ENCODE results near the gene GPR75.

GPR75 gene

DNA sequence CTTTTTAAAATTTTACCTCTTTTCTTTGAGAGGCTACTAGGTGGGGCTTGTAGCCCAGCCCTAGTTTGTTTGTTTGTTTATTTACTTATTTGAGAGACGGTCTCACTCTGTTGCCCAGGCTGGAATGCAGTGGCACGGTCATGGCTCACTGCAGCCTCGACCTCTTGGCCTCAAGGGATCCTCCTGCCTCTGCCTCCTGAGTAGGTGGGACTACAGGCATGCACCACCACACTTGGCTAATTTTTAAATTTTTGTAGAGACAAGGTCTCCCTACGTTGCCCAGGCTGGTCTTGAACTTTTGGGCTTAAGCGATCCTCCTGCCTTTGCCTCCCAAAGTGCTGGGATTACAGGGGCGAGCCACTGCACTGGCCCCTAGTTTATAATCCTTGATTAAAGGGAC is 38.0 kb downstream of the GPR75 start:
- FAIRE-seq (no peak), DNase-seq (ENCODE audit: insufficient read length) (no peak)
- no peak for TF ChIP-seq TAF1 (IDR thresholded peaks at IDR 0.05; ENCODE audit: borderline replicate concordance, low read depth, low read length)

GRCh38 chr2:53820711-53821110 is 39.1 kb downstream of the GPR75 start:
- DNase-seq (ENCODE audit: insufficient read length): no peak
- TF ChIP-seq POLR2AphosphoS5 (IDR thresholded peaks at IDR 0.05; ENCODE audit: low read depth, low read length) (no peak), POLR2A (IDR thresholded peaks at IDR 0.05; ENCODE audit: low read depth, low read length) (no peak), TAF1 (IDR thresholded peaks at IDR 0.05; ENCODE audit: borderline replicate concordance, low read depth, low read length) (no peak)
- no peak for FAIRE-seq

DNA sequence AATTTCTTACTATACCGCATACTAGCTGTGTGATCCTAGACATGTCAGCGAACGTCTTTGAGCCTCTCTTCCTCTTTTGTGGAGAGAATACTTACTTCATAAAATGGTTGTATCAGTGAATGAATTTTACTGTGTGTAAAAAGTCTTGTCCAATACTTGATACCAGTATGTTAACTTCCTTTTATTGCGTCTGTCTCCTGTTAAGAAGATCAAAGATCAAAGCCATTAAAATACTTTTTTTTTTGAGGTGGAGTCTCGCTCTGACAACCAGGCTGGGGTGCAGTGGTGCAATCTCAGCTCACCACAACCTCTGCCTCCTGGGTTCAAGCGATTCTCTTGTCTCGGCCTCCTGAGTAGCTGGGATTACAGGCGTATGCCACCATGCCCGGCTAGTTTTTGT is 39.7 kb downstream of the GPR75 start:
- FAIRE-seq (no peak), DNase-seq (ENCODE audit: insufficient read length) (no peak)
- TF ChIP-seq TAF1 (IDR thresholded peaks at IDR 0.05; ENCODE audit: borderline replicate concordance, low read depth, low read length) (no peak), POLR2AphosphoS5 (IDR thresholded peaks at IDR 0.05; ENCODE audit: low read depth, low read length) (no peak), POLR2A (IDR thresholded peaks at IDR 0.05; ENCODE audit: low read depth, low read length) (no peak)

DNA sequence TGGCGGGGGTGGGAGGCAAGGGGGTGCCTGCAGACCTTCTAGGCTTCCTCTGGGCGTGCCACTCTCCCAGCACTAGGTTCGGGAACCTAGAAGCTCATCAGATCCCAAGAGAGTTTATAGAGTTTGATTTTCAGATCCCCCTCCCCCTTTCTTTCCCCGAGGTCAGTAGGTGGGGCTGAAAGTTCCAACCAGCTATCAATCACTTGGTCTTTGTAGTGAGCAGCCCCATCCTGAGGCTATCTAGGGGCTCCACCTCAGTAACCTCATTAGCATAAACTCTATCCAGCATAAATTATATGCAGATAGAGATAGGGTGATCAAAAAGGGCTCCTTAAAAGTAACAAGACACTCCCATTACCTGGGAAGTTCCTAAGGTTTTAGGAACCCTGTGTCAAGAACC is 40.1 kb downstream of the GPR75 start:
- DNase-seq (ENCODE audit: insufficient read length) (no peak), FAIRE-seq (no peak)
- no peak for TF ChIP-seq TAF1 (IDR thresholded peaks at IDR 0.05; ENCODE audit: borderline replicate concordance, low read depth, low read length)
- TF ChIP-seq POLR2A (IDR thresholded peaks at IDR 0.05; ENCODE audit: low read depth, low read length): no peak
- TF ChIP-seq POLR2AphosphoS5 (IDR thresholded peaks at IDR 0.05; ENCODE audit: low read depth, low read length): no peak

- DNase-seq (ENCODE audit: insufficient read length): no peak
- FAIRE-seq: no peak
- TF ChIP-seq POLR2AphosphoS5 (IDR thresholded peaks at IDR 0.05; ENCODE audit: low read depth, low read length) (no peak), POLR2A (IDR thresholded peaks at IDR 0.05; ENCODE audit: low read depth, low read length) (no peak), TAF1 (IDR thresholded peaks at IDR 0.05; ENCODE audit: borderline replicate concordance, low read depth, low read length) (no peak)
Observed at GRCh38 chr2:53818854-53819435, 40.8 kb downstream of the GPR75 start.

- no peak for DNase-seq (ENCODE audit: insufficient read length)
- no peak for FAIRE-seq
- no peak for TF ChIP-seq POLR2AphosphoS5 (IDR thresholded peaks at IDR 0.05; ENCODE audit: low read depth, low read length)
- no peak for TF ChIP-seq POLR2A (IDR thresholded peaks at IDR 0.05; ENCODE audit: low read depth, low read length)
- TF ChIP-seq TAF1 (IDR thresholded peaks at IDR 0.05; ENCODE audit: borderline replicate concordance, low read depth, low read length): no peak
Observed at GRCh38 chr2:53813151-53813550, 46.6 kb downstream of the GPR75 start.

GRCh38 chr2:53811601-53812000 is 48.2 kb downstream of the GPR75 start:
- TF ChIP-seq POLR2AphosphoS5 (IDR thresholded peaks at IDR 0.05; ENCODE audit: low read depth, low read length) (no peak), POLR2A (IDR thresholded peaks at IDR 0.05; ENCODE audit: low read depth, low read length) (no peak), TAF1 (IDR thresholded peaks at IDR 0.05; ENCODE audit: borderline replicate concordance, low read depth, low read length) (no peak)
- FAIRE-seq: no peak
- no peak for DNase-seq (ENCODE audit: insufficient read length)

Measured in GM12892 (cell line).